CD4-positive, alpha-beta T cell treated with Interleukin-12 subunit alpha and Interleukin-12 subunit beta, for 1 hour (primary cell): Measurements from ENCODE around the gene SAE1.
"Not testable (repeated sequence)": the region's sequence is repeated elsewhere in the genome, so short reads cannot be mapped to it uniquely, and the experiment has no call there.

Experiments used
- DNase-seq: peaks from one replicate; pipeline ENCODE4 v3.0.0-alpha.2; 2020

Gene SAE1

DNA sequence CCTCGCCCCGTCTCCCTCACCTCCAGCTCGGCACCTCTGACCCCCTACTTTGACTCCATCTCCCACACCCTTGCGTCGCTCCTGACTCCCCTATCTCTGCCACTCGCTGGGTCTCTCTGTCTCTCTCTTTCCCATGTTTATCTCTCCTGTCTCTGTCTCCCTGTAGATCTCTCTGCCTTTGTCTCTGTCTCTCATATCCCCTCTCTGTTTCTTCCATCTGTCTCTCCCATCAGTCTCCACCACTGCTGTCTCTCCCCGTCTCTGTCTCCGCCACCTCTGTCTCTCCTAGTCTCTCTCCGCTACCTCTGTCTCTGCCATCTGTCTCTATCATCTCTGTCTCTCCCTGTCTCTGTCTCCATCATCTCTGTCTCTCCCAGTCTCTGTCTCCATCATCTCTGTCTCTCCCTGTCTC is 112.7 kb downstream of the SAE1 start:
- no peak for DNase-seq

DNA sequence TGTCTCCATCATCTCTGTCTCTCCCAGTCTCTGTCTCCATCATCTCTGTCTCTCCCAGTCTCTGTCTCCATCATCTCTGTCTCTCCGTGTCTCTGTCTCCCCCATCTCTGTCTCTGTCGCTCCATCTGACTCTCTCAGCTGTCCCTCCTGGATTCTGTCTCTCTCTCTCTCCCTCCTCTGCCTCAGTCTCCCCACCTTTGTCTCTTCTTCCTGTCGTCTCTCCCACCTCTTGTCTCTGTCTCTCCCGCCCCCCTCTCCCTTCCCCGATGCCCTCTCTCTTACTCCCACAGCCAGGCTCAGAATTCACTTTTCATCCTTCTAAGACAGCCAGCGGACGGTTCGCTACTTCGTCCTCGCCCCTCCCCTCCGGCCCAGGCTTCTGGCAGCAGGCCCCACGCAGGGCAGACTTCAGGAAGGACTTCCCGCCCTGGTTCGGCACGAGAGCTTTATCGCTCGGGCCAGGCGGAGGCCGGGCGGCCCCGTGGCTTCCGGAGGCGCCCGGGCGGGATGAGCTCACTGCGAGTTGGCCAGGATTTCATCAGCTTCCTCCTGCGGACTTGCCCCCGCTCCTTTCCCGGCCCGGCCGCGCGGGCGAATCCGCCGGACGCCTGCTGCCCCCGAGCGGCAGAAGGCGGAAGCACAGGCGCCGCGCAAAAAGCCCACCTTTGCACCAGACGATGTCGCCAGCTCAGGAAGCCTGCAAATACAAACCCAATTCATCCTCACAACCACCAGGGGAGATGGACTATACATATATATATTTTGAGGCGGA is 113.3 kb downstream of the SAE1 start:
- DNase-seq: peak; percentile 94

DNA sequence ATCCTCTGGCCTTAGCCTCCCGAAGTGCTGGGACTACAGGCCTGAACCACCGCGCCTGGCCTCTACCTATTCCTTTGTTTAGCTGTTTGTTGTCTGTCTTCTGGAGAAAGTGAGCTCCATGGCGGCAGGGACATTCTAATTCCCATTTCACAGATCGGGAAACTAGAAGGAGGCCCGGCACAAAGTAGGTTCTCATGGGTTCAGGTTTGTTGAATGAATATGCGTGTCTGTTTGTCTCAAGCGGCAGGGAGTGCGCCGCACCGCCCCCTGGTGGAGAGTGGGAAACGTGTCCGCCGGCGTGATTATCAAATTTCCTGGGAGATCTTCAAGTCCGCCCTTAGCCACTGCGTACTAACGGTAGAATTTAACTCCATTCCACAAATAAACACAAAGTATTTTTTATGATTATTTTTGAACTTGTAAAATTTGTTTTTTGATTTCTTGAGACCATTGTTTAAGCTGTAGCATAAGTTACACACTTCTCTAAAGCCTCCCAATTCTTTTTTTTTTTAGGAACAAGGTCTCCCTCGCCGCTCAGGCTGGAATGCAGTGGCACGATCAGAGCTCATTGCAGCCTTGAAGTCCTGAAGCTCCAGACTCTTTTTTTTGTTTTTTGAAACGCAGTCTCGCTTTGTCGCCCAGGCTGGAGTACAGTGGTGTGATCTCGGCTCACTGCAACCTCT is 116.8 kb downstream of the SAE1 start:
- DNase-seq: peak; percentile 84

DNA sequence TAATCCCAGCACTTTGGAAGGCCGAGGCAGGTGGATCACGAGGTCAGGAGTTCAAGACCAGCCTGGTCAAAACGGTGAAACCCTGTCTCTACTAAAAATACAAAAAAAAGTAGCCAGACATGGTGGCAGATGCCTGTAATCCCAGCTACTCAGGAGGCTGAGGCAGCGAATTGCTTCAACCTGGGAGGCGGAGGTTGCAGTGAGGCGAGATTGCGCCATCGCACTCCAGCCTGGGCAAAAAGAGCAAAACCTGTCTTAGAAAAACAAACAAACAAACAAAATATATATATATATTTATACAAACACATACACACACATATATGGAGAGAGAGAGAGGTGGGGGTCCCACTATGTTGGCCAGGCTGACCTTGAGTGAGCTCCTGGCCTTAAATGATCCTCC is 122.4 kb downstream of the SAE1 start:
- not testable (repeated sequence) for DNase-seq

DNA sequence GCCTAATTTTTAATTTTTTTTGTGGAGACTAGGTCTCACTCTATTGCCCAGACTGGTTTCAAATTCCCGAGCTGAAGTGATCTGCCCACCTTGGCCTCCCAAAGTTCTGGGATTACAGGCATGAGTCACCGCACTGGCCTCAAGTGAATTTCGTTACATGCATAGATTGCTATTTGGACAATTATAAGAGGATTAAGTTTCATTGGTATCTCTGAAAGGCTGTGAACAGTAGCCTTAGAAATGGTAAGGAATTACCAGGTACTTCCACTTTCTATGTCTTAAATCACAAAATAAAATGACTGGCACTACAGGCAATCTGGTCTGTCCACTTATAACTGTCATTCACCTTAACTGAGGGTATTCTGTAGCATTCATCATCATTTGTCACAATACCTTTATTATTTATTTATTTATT is 122.8 kb downstream of the SAE1 start:
- no peak for DNase-seq

DNA sequence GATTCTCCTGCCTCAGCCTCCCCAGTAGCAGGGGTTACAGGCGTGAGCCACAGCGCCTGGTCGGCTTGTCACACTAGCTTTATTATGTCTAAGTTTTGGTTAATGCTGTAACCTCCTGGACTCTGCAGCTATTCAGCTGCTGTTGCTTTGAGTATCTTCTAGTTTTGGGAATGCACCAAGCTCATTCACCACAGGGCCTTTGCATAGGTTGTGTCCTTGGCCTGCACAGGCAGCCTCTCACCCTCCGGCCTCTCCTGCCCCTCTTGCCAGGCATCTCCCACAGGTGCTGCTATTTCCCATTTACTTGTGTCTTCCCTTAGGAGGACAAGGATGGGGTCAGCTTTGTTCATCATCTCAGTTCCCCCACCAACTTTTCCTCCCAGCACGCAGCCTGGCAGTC is 123.3 kb downstream of the SAE1 start:
- DNase-seq: no peak

DNA sequence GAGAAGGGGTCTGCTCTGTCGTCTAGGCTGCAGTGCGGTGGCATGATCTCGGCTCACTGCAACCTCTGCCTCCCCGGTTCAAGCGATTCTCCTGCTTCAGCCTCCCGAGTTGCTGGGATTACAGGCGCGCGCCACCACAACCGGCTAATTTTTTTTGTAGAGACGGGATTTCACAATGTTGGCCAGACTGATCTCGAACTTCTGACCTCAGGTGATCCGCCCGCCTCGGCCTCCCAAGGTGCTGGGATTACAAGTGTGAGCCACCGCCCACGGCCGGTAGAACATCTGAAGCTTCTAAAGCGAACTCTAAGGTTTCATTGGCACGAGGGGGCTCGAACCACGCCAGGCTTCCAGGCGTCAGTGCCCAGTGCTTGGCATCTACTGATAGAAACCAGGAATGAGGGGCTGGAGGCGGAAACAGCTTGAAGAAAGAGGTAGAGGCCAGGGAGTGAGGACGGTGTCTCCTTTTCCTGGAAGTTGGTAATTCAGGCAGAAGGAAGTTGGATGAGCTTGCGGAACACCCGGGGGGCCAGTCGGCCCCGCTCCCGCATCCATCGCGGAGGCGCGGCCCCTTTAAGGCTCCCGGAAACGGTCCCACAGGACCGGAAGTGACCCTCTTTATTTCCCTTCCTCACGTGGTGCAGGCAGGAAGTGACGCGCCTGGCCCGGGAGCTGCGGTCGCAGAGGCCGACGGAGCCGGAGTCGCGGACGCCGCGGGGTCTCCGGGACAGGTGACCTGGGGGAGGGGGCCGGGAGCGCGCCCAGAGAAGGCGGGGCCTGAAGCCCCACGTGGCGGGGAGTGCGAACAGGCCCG is 125.5 kb downstream of the SAE1 start, which contains the start of gene CCDC9:
Gene CCDC9 (plus strand): TSS at position 647 of the 814 bp plus-strand sequence. CDS start 1,876 bp downstream, outside the sequence.
- peak; percentile 94 for DNase-seq

DNA sequence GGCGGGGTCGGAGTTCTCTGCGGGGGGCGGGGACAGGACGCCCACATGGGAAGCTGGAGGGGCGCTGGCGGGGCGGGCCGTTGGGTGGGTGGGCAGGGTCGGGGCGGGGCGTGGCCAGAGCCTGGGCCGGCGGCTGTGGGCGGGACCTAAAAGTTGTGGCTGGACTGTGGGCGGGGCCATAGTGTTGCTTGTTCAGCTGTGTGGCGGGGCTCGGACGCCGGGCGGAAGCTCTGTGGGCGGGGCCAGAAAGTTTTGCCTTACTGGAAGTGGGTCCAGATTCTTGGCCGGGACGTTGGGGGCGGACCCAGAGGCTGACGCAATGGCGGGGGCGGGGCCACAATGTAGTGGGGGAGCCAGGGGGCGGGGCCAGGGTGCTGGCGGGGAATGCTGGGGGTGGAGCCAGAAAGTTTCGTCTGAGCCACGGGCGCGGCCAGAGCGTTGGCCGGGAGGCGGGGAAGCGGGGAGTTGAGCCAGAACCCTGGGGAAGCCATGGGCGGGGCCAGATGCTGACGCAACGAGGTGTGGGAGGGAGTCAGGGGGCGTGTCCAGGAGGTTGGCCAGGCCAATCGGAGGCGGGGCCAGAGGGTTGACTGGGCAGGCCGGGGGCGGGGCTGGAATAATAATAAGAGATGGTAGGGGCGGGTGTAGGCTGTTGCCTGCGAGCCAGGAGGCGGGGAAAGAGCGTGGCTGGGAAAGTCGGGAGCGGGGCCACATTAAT is 126.2 kb downstream of the SAE1 start:
- DNase-seq: peak; percentile 99

DNA sequence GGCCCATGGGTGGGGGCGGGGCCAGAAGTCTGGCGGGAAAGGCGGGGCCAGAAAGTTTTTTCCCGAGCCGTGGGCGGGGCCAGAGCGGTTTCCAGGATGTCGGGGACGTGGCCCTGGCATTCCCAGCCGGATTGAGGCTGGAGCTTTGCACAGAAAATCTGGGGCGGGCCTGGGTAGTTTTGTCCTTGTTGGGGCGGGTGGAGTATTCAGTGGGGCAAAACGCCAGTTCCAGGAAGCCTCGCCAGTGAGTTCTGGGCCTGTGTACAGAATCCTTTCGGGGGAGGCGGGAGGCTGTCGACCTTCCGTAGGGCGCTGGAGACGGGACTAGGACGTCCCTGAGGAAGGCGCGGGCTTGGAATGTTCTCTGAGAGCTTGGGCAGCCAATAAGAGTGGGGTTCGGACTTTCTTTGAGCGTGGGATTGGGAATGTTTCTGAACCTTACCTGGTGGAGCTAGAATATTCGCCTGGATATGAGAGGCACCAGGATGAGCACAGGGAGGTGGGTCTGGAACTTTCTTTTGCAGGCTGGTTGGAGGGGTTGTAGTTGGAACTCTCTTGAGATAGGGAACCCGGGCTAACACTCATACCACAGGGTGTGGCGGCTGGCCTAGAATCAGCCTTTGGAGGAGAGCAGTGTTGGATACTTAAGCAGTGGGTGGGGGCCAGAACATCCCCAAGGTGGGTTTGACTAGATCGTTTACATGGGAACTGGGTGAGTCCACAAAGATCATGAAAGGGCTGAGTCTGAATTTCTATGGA is 127.0 kb downstream of the SAE1 start:
- DNase-seq: no peak

DNA sequence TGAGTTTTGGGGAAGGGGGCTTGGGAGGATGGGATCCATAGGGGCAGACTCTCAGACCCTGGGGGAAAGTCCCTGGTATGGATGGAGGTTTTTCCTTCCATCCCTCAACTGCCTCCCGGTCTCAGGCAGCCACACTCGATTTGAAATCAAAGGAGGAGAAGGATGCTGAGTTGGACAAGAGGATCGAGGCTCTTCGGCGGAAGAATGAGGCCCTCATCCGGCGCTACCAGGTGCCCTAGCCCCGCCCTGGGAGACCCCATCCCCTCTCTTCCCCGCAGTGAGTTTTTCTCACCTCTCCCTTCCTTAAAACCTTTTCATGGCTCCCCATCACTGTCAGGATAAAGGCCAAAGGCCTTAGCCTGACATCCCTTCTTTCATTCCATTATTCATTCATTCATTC is 127.8 kb downstream of the SAE1 start:
- no peak for DNase-seq

DNA sequence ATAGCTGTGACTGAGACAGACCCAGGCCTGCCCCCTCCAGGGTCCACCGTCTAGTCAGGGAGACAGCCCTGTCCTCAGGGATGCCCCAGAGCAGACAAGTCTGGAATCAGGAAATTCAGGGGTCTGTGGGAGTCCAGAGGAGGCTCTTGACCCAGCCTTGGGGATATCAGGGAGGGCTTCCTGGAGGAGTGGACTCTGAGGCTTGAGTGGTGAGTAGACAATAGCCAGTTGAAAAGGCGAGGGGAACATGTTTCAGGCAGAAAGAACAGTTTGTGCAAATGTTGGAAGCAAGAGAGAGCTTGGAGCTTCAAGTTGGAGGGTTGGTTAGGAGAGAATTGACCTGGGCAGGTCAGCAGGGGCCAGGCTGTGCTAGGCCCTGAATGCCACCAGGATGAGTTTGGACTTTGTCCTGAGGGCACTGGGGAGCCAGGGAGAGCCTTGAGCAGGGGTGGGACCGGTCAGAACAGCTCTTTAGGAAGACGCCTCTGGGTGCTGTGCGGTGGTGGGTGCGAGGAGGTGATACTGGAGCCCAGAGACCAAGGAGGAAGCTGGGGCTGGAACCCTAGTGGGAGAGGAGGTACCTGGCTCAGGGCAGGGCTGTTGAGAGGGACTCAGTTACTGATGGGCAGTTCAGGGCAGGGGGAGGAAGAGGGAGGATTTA is 128.4 kb downstream of the SAE1 start:
- DNase-seq: no peak
